ENCODE results near the gene PRSS1.
"Not testable (repeated sequence)": the region's sequence is repeated elsewhere in the genome, so short reads cannot be mapped to it uniquely, and the experiment has no call there.

DNA sequence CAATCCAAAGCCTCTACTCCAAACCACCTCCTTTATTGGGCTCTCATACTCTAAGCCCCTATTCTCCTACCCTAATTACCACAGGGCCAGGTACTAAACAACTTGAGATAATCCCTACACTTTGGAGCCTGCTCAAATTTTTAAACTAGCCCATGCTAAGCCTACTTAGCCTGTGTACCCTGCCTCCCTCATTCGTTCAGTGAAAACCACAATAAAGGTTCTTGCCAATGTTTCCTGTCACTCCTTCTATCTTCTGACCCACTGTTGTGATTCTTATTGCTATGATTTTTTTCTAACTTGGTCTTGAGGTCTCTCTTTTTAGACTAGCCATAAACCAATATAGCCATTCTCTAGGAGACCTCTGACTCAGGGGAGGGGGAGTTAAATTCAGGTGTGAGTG, 48.3 kb upstream of the PRSS1 start:
- TF ChIP-seq, protein P1, sequence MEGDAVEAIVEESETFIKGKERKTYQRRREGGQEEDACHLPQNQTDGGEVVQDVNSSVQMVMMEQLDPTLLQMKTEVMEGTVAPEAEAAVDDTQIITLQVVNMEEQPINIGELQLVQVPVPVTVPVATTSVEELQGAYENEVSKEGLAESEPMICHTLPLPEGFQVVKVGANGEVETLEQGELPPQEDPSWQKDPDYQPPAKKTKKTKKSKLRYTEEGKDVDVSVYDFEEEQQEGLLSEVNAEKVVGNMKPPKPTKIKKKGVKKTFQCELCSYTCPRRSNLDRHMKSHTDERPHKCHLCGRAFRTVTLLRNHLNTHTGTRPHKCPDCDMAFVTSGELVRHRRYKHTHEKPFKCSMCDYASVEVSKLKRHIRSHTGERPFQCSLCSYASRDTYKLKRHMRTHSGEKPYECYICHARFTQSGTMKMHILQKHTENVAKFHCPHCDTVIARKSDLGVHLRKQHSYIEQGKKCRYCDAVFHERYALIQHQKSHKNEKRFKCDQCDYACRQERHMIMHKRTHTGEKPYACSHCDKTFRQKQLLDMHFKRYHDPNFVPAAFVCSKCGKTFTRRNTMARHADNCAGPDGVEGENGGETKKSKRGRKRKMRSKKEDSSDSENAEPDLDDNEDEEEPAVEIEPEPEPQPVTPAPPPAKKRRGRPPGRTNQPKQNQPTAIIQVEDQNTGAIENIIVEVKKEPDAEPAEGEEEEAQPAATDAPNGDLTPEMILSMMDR (IDR thresholded peaks at IDR 0.05; ENCODE audit: poor library complexity, severe bottlenecking) = not testable (repeated sequence)
- not testable (repeated sequence) for TF ChIP-seq EP300 (conservative IDR thresholded peaks at IDR 0.05; ENCODE audit: poor library complexity, severe bottlenecking); POLR2AphosphoS5 (IDR thresholded peaks at IDR 0.05); EZH2 (IDR thresholded peaks at IDR 0.05; ENCODE audit: borderline replicate concordance, insufficient read depth, low read length, poor library complexity, severe bottlenecking); TAF1 (IDR thresholded peaks at IDR 0.05; ENCODE audit: low read depth)
- TF ChIP-seq, protein P2, sequence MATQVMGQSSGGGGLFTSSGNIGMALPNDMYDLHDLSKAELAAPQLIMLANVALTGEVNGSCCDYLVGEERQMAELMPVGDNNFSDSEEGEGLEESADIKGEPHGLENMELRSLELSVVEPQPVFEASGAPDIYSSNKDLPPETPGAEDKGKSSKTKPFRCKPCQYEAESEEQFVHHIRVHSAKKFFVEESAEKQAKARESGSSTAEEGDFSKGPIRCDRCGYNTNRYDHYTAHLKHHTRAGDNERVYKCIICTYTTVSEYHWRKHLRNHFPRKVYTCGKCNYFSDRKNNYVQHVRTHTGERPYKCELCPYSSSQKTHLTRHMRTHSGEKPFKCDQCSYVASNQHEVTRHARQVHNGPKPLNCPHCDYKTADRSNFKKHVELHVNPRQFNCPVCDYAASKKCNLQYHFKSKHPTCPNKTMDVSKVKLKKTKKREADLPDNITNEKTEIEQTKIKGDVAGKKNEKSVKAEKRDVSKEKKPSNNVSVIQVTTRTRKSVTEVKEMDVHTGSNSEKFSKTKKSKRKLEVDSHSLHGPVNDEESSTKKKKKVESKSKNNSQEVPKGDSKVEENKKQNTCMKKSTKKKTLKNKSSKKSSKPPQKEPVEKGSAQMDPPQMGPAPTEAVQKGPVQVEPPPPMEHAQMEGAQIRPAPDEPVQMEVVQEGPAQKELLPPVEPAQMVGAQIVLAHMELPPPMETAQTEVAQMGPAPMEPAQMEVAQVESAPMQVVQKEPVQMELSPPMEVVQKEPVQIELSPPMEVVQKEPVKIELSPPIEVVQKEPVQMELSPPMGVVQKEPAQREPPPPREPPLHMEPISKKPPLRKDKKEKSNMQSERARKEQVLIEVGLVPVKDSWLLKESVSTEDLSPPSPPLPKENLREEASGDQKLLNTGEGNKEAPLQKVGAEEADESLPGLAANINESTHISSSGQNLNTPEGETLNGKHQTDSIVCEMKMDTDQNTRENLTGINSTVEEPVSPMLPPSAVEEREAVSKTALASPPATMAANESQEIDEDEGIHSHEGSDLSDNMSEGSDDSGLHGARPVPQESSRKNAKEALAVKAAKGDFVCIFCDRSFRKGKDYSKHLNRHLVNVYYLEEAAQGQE (IDR thresholded peaks at IDR 0.05; ENCODE audit: borderline replicate concordance) = not testable (repeated sequence)
